ENCODE data around the gene FGF18. TPM values are rescaled to one million over a fixed set of nuclear protein-coding genes. Genes with fewer than 3 reads are reported as not detected.

The FGF18 gene
- total RNA-seq, 1 experiment from 2014 or later: 0.52 TPM

DNA sequence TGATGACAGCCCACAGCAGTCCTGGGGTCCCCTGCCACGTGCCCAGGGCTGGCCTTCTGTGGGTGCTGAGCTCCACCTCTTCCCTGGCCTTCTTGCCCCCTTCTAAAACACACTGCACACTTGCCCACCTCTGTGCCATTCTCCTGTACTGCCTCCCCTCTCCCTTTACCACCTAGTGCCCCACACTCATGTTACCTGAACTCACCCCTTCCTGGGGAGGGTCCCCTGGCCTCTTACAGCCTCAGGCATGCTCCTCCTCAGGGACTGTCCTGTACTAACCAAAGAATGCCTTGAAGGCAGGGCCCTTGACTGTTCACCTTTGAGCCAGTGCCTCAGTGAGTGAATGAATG, 60.3 kb downstream of the FGF18 start:
- H3K36me3 ChIP-seq (ENCODE audit: low read depth): no peaks in the 10 kb centered on the region
- TF ChIP-seq, protein P1, sequence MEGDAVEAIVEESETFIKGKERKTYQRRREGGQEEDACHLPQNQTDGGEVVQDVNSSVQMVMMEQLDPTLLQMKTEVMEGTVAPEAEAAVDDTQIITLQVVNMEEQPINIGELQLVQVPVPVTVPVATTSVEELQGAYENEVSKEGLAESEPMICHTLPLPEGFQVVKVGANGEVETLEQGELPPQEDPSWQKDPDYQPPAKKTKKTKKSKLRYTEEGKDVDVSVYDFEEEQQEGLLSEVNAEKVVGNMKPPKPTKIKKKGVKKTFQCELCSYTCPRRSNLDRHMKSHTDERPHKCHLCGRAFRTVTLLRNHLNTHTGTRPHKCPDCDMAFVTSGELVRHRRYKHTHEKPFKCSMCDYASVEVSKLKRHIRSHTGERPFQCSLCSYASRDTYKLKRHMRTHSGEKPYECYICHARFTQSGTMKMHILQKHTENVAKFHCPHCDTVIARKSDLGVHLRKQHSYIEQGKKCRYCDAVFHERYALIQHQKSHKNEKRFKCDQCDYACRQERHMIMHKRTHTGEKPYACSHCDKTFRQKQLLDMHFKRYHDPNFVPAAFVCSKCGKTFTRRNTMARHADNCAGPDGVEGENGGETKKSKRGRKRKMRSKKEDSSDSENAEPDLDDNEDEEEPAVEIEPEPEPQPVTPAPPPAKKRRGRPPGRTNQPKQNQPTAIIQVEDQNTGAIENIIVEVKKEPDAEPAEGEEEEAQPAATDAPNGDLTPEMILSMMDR (conservative IDR thresholded peaks at IDR 0.05): no peak
- no peak for TF ChIP-seq EZH2 (IDR thresholded peaks at IDR 0.05; ENCODE audit: low read depth)
- H4K20me1 ChIP-seq (ENCODE audit: insufficient read depth): no peaks in the 10 kb centered on the region
- H3K79me2 ChIP-seq (ENCODE audit: low read depth): no peaks in the 10 kb centered on the region
- no peak overlapping the region for H2AFZ ChIP-seq
- H3K27me3 ChIP-seq (ENCODE audit: insufficient read depth, low read depth): no peaks in the 10 kb centered on the region
- no peak overlapping the region for H3K27ac ChIP-seq
- no peak overlapping the region for H3K4me2 ChIP-seq
- no TSS peak for BruUV-seq (replicated peaks)
- no peak overlapping the region for H3K4me3 ChIP-seq
- H3K9me3 ChIP-seq (ENCODE audit: insufficient read depth, low read depth): no peaks in the 10 kb centered on the region
- no peak for DNase-seq
- H3K4me1 ChIP-seq (replicated peaks; ENCODE audit: insufficient read depth): 0 out of 2 replicates have a peak, but pooled peaks cover 4% of the 10 kb centered on the region
- ChIA-PET POLR2A (ENCODE audit: unreplicated experiment) (no interaction called here), CTCF (no interaction called here)
- no peaks in the 10 kb centered on the region for H3K9me2 ChIP-seq (ENCODE audit: insufficient read depth)
- H3F3A ChIP-seq (ENCODE audit: insufficient read depth, low read depth): peaks cover 6% of the 10 kb centered on the region; the same call in 1 of the 2 replicates
- intact Hi-C loops (cut with micrococcal nuclease; ENCODE audit: unreplicated experiment): loop anchor here (5.0 kb wide), 2 partner anchors 62 to 383 kb away; partner anchors contain the start of gene FGF18

DNA sequence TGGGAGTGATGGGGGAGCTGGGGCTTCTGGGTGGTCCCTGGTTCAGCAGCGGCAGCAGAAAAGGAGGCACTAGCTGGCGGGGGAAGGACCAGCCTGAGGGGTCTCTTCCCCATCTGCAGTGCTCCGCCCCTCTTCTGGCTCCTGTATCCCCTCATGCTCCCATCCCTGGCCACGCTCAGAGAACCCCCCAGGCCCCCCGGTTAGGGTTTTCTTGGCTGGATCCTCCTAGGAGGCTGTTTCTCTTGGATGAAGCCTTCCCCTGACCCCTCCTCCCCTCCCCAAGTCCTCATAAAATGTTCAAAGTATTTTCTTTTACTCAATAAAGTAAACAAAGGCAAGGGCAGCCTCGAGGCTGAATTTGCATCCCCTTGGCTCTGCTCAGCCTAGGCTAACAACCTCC, 60.8 kb downstream of the FGF18 start:
- CTCF ChIA-PET: no interaction called here
- TF ChIP-seq, protein P1 (conservative IDR thresholded peaks at IDR 0.05): no peak
- no peak for TF ChIP-seq EZH2 (IDR thresholded peaks at IDR 0.05; ENCODE audit: low read depth)

DNA sequence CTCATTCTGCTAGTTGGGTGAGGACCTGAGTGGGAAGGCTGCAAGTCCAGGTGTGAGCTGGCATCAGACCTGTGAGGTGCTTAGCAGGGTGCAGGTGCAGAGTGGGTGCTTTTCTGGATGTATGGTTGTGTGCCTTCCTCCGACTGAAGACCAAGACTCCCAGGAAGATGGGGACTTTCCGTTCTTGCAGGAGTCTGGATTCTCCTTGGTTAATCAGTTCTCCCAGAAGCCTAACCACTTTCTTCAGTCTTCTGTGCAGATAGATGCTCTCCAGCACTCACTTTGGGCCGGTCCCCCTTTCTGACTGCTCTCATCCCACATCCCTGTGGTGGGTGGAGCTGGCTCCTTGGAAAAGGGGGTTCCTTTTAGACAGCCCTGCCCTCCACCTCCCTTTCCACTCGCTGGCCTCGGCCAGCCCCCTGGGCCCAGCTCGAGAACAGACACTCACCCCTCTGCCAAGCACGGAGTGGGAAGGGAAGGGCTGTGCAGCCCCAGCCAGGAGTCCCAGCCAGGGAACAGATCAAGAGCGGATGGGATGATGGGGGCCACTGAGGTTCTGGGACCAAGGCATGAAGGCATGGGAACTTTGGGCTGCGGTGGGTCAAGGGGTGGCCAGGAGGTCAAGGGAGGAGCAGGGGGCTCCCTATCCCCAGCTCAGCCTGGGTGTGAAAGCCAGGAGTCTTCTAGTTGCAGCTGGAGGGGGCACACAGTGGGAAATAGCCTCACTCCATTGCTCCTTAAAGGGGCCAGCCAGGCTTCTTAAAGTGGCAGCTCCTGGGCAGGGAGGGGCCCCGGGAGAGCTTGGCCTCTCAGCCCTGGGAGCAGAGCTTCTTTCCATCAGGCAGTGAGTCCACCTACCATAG, 62.4 kb downstream of the FGF18 start:
- ChIA-PET POLR2A (ENCODE audit: unreplicated experiment) (interaction anchor here (0.7 kb wide), 1 partner anchor 38 kb away, joined by 4 read pairs; no protein-coding TSS in a partner anchor), CTCF (no interaction called here)
- no peak for DNase-seq
- intact Hi-C loops (cut with micrococcal nuclease; ENCODE audit: unreplicated experiment): loop anchor here (1.0 to 5.0 kb wide), 3 partner anchors 30 to 380 kb away; partner anchors contain the start of gene FGF18
- Histone ChIP-seq H2AFZ (no peak overlapping the region), H3K9me3 (ENCODE audit: insufficient read depth, low read depth) (no peaks in the 10 kb centered on the region), H3K4me2 (no peak overlapping the region), H3F3A (ENCODE audit: insufficient read depth, low read depth) (peaks cover 6% of the 10 kb centered on the region; the same call in 1 of the 2 replicates), H3K79me2 (ENCODE audit: low read depth) (no peaks in the 10 kb centered on the region), H3K9me2 (ENCODE audit: insufficient read depth) (no peaks in the 10 kb centered on the region), H3K4me3 (no peak overlapping the region), H4K20me1 (ENCODE audit: insufficient read depth) (no peaks in the 10 kb centered on the region), H3K27me3 (ENCODE audit: insufficient read depth, low read depth) (no peaks in the 10 kb centered on the region), H3K27ac (no peak overlapping the region), H3K4me1 (replicated peaks; ENCODE audit: insufficient read depth) (0 out of 2 replicates have a peak, but pooled peaks cover 4% of the 10 kb centered on the region), H3K36me3 (ENCODE audit: low read depth) (no peaks in the 10 kb centered on the region)
- BruUV-seq (replicated peaks): no TSS peak
- TF ChIP-seq, protein P1 (conservative IDR thresholded peaks at IDR 0.05): no peak
- TF ChIP-seq EZH2 (IDR thresholded peaks at IDR 0.05; ENCODE audit: low read depth): no peak

More for the DNA sequence above, 60.8 kb downstream of the FGF18 start:
- no peak overlapping the region for H3K4me2 ChIP-seq
- peaks cover 6% of the 10 kb centered on the region; the same call in 1 of the 2 replicates for H3F3A ChIP-seq (ENCODE audit: insufficient read depth, low read depth)
- no peak overlapping the region for H2AFZ ChIP-seq
- POLR2A ChIA-PET (ENCODE audit: unreplicated experiment): no interaction called here
- no peak overlapping the region for H3K27ac ChIP-seq
- H3K27me3 ChIP-seq (ENCODE audit: insufficient read depth, low read depth): no peaks in the 10 kb centered on the region
- no peaks in the 10 kb centered on the region for H3K9me3 ChIP-seq (ENCODE audit: insufficient read depth, low read depth)
- intact Hi-C loops (cut with micrococcal nuclease; ENCODE audit: unreplicated experiment): loop anchor here (5.0 kb wide), 2 partner anchors 63 to 382 kb away; partner anchors contain the start of gene FGF18
- no peaks in the 10 kb centered on the region for H4K20me1 ChIP-seq (ENCODE audit: insufficient read depth)
- DNase-seq: no peak
- H3K9me2 ChIP-seq (ENCODE audit: insufficient read depth): no peaks in the 10 kb centered on the region
- BruUV-seq (replicated peaks): no TSS peak
- H3K79me2 ChIP-seq (ENCODE audit: low read depth): no peaks in the 10 kb centered on the region
- 0 out of 2 replicates have a peak, but pooled peaks cover 4% of the 10 kb centered on the region for H3K4me1 ChIP-seq (replicated peaks; ENCODE audit: insufficient read depth)
- no peaks in the 10 kb centered on the region for H3K36me3 ChIP-seq (ENCODE audit: low read depth)
- H3K4me3 ChIP-seq: no peak overlapping the region
